PC-9 (cell line): ENCODE results near the gene ZNF211. TPM values are rescaled to one million over a fixed set of nuclear protein-coding genes. Genes with fewer than 3 reads are reported as not detected.

ENCODE experiments used
- BruUV-seq: library from RNA; stranded (reverse); fragments of 400-500 nt; replicated peaks from 2 replicates; lab custom pipeline; 2021; lab: Mats Ljungman, UMichigan
- CTCF ChIA-PET: fragments of 300-600 bp; sonication (Branson Sonifier 250); formaldehyde crosslinking; loops from one replicate; lab custom pipeline; 2022; ENCODE audit warnings: antibody characterized with exemption; lab: Charles Lee
- POLR2A ChIA-PET: fragments of 300-600 bp; sonication (Branson Sonifier 250); formaldehyde crosslinking; loops from one replicate; lab custom pipeline; 2022; ENCODE audit warnings: antibody characterized with exemption; ENCODE audit not compliant: unreplicated experiment; lab: Charles Lee
- DNase-seq, 2 experiments: peaks; one replicate each; pipeline versions ENCODE4 v3.0.0 to v3.0.0-alpha.2; 2015 to 2022; ENCODE audit warnings: mixed read lengths in 1 of 2
- H2AFZ ChIP-seq: fragments of 200-600 bp; sonication (generic); 2 replicates; pipeline ENCODE4 v1.8.1; 2017; ENCODE audit warnings: antibody characterized with exemption
- H3F3A ChIP-seq: fragments of 200-600 bp; sonication (generic); 2 replicates; pipeline ENCODE4 v1.8.1; 2017; ENCODE audit warnings: antibody characterized with exemption, mild to moderate bottlenecking, low read depth; ENCODE audit not compliant: insufficient read depth
- H3K27ac ChIP-seq: fragments of 200-600 bp; sonication (generic); 2 replicates; pipeline ENCODE4 v1.6.1; 2016; ENCODE audit warnings: mixed run types
- H3K27me3 ChIP-seq: fragments of 200-600 bp; sonication (generic); 2 replicates; pipeline ENCODE4 v1.6.1; 2016; ENCODE audit warnings: low read depth, mixed run types; ENCODE audit not compliant: insufficient read depth
- H3K36me3 ChIP-seq: fragments of 200-600 bp; sonication (generic); 2 replicates; pipeline ENCODE4 v1.6.1; 2016; ENCODE audit warnings: low read depth, mixed run types
- H3K4me1 ChIP-seq: fragments of 200-600 bp; sonication (generic); replicated peaks from 2 replicates; pipeline ENCODE4 v1.6.1; 2016; ENCODE audit warnings: mixed run types; ENCODE audit not compliant: insufficient read depth
- H3K4me2 ChIP-seq: fragments of 200-600 bp; sonication (generic); 2 replicates; pipeline ENCODE4 v1.6.1; 2017; ENCODE audit warnings: mixed run types
- H3K4me3 ChIP-seq: fragments of 200-600 bp; sonication (generic); 2 replicates; pipeline ENCODE4 v1.6.1; 2016; ENCODE audit warnings: mixed run types
- H3K79me2 ChIP-seq: fragments of 200-600 bp; sonication (generic); 2 replicates; pipeline ENCODE4 v1.6.1; 2017; ENCODE audit warnings: low read depth, mixed run types
- H3K9me2 ChIP-seq: fragments of 200-600 bp; sonication (generic); 2 replicates; pipeline ENCODE4 v1.8.1; 2017; ENCODE audit warnings: mild to moderate bottlenecking; ENCODE audit not compliant: insufficient read depth
- H3K9me3 ChIP-seq: fragments of 200-600 bp; sonication (generic); 2 replicates; pipeline ENCODE4 v1.8.1; 2016; ENCODE audit warnings: low read depth; ENCODE audit not compliant: insufficient read depth
- H4K20me1 ChIP-seq: fragments of 200-600 bp; sonication (generic); 2 replicates; pipeline ENCODE4 v1.8.1; 2017; ENCODE audit not compliant: insufficient read depth
- EZH2 ChIP-seq: fragments of 200-600 bp; sonication (generic); IDR thresholded peaks from 2 replicates; pipeline ENCODE4 v1.8.0; 2017; ENCODE audit warnings: antibody characterized with exemption, low read depth
- intact Hi-C: fragments of 100-400 bp; cut with micrococcal nuclease; formaldehyde crosslinking; loops from one replicate; pipeline ENCODE4 v1.10.0; 2022; ENCODE audit not compliant: unreplicated experiment
- total RNA-seq: library from RNA; stranded (reverse); gene quantifications from 2 replicates; pipeline ENCODE4 v1.2.3, GENCODE V29; 2021
- TF ChIP-seq, protein P1 (sequence below): fragments of 200-600 bp; sonication (generic); conservative IDR thresholded peaks from 2 replicates; pipeline ENCODE4 v1.6.1; 2017; ENCODE audit warnings: mixed run types, antibody characterized with exemption, mild to moderate bottlenecking, moderate library complexity

Gene ZNF211
- total RNA-seq, 1 experiment from 2014 or later: 7.9 TPM

DNA sequence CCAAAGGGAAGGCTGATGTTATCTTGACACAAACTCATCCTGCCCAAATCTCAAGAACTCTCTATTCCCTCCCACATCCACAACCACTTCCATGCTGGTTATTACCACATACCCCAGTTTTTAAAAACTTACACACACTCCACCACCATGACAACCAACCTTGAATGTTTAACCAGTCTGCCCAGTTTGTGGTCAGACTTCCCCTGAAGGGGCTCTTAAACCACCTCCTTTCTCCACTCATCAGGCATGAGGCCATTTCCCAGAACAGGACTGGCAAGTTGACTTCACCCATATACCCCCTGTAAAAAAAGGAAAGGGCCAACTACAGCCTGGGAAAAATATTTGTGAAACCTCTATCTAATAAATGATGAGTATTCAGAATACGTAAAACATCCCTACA lies 23.4 kb downstream of the ZNF211 start:
- intact Hi-C loops: no loop called here
- ChIA-PET POLR2A (no interaction called here), CTCF (no interaction called here)
- BruUV-seq: no TSS peak
- Histone ChIP-seq H3K36me3 (no peaks in the 10 kb centered on the region), H3K79me2 (no peaks in the 10 kb centered on the region), H3K27ac (no peak overlapping the region), H3K27me3 (peaks cover 13% of the 10 kb centered on the region; the same call in 1 of the 2 replicates), H3K4me3 (no peak overlapping the region), H3F3A (no peaks in the 10 kb centered on the region), H3K4me2 (no peak overlapping the region), H2AFZ (no peak overlapping the region), H3K9me3 (0 out of 2 replicates have a peak, but pooled peaks cover 4% of the 10 kb centered on the region), H4K20me1 (no peaks in the 10 kb centered on the region), H3K4me1 (peaks cover 13% of the 10 kb centered on the region), H3K9me2 (no peaks in the 10 kb centered on the region)
- DNase-seq: no peak
- TF ChIP-seq, protein P1, sequence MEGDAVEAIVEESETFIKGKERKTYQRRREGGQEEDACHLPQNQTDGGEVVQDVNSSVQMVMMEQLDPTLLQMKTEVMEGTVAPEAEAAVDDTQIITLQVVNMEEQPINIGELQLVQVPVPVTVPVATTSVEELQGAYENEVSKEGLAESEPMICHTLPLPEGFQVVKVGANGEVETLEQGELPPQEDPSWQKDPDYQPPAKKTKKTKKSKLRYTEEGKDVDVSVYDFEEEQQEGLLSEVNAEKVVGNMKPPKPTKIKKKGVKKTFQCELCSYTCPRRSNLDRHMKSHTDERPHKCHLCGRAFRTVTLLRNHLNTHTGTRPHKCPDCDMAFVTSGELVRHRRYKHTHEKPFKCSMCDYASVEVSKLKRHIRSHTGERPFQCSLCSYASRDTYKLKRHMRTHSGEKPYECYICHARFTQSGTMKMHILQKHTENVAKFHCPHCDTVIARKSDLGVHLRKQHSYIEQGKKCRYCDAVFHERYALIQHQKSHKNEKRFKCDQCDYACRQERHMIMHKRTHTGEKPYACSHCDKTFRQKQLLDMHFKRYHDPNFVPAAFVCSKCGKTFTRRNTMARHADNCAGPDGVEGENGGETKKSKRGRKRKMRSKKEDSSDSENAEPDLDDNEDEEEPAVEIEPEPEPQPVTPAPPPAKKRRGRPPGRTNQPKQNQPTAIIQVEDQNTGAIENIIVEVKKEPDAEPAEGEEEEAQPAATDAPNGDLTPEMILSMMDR: no peak
- no peak for TF ChIP-seq EZH2

DNA sequence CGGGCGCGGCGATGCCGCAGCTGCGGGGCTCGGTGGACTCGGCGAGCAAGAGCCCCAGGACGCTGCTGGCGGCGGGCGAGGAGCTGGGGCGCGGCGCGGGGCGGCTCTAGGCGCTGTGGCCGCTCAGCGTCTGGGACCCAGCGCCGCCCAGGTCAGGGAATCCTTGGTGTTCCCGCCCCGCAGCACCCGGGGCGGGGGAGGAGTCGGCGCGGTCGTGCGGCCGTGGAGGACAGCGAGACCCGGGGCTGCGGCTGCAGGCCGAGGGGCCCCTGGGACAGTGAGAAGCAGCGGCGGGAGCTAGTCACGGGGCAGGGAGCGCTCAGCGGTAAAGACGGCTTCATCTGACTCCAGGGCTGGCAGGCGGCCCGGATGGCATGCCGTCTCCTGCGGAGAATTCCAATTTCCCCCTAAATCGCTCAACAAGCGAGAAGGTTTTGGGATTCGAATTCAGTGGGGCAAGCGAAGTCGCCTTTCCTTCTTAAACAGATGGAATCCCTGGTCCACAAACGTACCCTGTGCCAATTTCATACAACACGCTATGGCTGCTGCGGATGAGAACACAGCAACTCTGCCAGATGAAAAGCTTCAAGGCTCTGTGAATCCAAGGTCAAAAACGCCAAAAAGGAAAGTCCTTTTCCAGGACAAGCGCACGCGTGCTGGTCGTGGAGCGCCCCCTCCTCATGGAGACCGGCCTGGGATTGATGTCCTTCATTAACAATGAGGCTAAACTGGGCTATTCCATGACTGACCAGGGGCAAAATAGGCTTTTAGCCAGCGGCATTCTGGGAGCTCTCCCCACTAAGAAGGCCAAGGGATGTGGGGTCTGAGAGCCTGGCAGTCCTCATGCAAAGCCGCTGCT lies 31.5 kb downstream of the ZNF211 start:
- H3K4me3 ChIP-seq: peak overlapping the region; percentile 70

GRCh38 chr19:57665261-57665806 lies 32.4 kb downstream of the ZNF211 start:
- no TSS peak for BruUV-seq
- no peak for TF ChIP-seq EZH2
- TF ChIP-seq, protein P1: no peak
- no peak overlapping the region for H3K4me3 ChIP-seq

More for the DNA sequence above, 31.5 kb downstream of the ZNF211 start:
- H3K27ac ChIP-seq: no peak overlapping the region
- no peaks in the 10 kb centered on the region for H3K9me3 ChIP-seq
- ChIA-PET CTCF (no interaction called here), POLR2A (interaction anchor here (0.5 to 0.7 kb wide), 5 partner anchors 8 to 464 kb away, joined by 3 to 35 read pairs (median 5); no protein-coding TSS in a partner anchor)
- H3K36me3 ChIP-seq: no peaks in the 10 kb centered on the region
- H3F3A ChIP-seq: 0 out of 2 replicates have a peak, but pooled peaks cover 8% of the 10 kb centered on the region
- H3K4me1 ChIP-seq: peaks cover 7% of the 10 kb centered on the region
- peak; percentile 38 to 49 for DNase-seq
- peak overlapping the region; percentile 98 for H3K4me2 ChIP-seq
- intact Hi-C loops: no loop called here
- no peaks in the 10 kb centered on the region for H3K9me2 ChIP-seq
- no peaks in the 10 kb centered on the region for H4K20me1 ChIP-seq
- no peaks in the 10 kb centered on the region for H3K79me2 ChIP-seq
- no TSS peak for BruUV-seq
- no peak for TF ChIP-seq EZH2
- TF ChIP-seq, protein P1: no peak
- peaks cover 46% of the 10 kb centered on the region for H3K27me3 ChIP-seq
- H2AFZ ChIP-seq: peak overlapping the region; percentile 89

More at GRCh38 chr19:57665261-57665806, 32.4 kb downstream of the ZNF211 start:
- no peak overlapping the region for H3K27ac ChIP-seq
- DNase-seq: no peak
- 0 out of 2 replicates have a peak, but pooled peaks cover 8% of the 10 kb centered on the region for H3F3A ChIP-seq
- H3K9me2 ChIP-seq: no peaks in the 10 kb centered on the region
- H3K4me2 ChIP-seq: no peak overlapping the region; the same call in 1 of the 2 replicates
- no peaks in the 10 kb centered on the region for H4K20me1 ChIP-seq
- H2AFZ ChIP-seq: no peak overlapping the region
- no peaks in the 10 kb centered on the region for H3K9me3 ChIP-seq
- ChIA-PET POLR2A (interaction anchor here (0.6 kb wide), 1 partner anchor 230 kb away, joined by 4 read pairs; no protein-coding TSS in a partner anchor), CTCF (no interaction called here)
- H3K4me1 ChIP-seq: peaks cover 7% of the 10 kb centered on the region
- intact Hi-C loops: no loop called here
- H3K79me2 ChIP-seq: no peaks in the 10 kb centered on the region
- H3K36me3 ChIP-seq: no peaks in the 10 kb centered on the region
- peaks cover 38% of the 10 kb centered on the region for H3K27me3 ChIP-seq
